GM13976 (cell line): Measurements from ENCODE around the gene CEP152.
"Not testable (repeated sequence)": the region's sequence is repeated elsewhere in the genome, so short reads cannot be mapped to it uniquely, and the experiment has no call there.

ENCODE experiments used
- DNase-seq: peaks from one replicate; pipeline ENCODE4 v3.0.0; 2012; ENCODE audit warnings: low spot score
- CTCF ChIP-seq: IDR thresholded peaks from 2 replicates; pipeline ENCODE4 v1.5.1; 2012; ENCODE audit warnings: borderline replicate concordance, mild to moderate bottlenecking; ENCODE audit not compliant: insufficient read depth; ENCODE audit errors: extremely low read depth, missing control alignments, control extremely low read depth
- in situ Hi-C: fragments of 300-500 bp; cut with MboI; formaldehyde crosslinking; loops from one replicate; pipeline ENCODE4 v1.12.0; 2022; ENCODE audit warnings: low sequenced_read_pairs, mixed read lengths, inconsistent platforms; ENCODE audit not compliant: unreplicated experiment

CEP152 gene

GRCh38 chr15:48794697-48795134, 16.2 kb downstream of the CEP152 start:
- DNase-seq = peak; percentile 59
- in situ Hi-C loops = no loop called here
- TF ChIP-seq CTCF = no peak

GRCh38 chr15:48792408-48792807, 18.5 kb downstream of the CEP152 start:
- no peak for DNase-seq
- no peak for TF ChIP-seq CTCF
- in situ Hi-C loops = no loop called here

GRCh38 chr15:48790466-48791115, 20.3 kb downstream of the CEP152 start:
- DNase-seq, in situ Hi-C loops: not testable (repeated sequence)

GRCh38 chr15:48785712-48786111, 25.2 kb downstream of the CEP152 start:
- DNase-seq = no peak
- in situ Hi-C loops = no loop called here
- TF ChIP-seq CTCF = no peak

GRCh38 chr15:48785195-48785594, 25.7 kb downstream of the CEP152 start:
- in situ Hi-C loops = no loop called here
- no peak for DNase-seq
- TF ChIP-seq CTCF = no peak

- DNase-seq = no peak
- no peak for TF ChIP-seq CTCF
- in situ Hi-C loops = no loop called here
Measured at GRCh38 chr15:48784756-48785155, 26.1 kb downstream of the CEP152 start.

GRCh38 chr15:48782911-48783310, 28.0 kb downstream of the CEP152 start:
- in situ Hi-C loops = no loop called here
- no peak for DNase-seq
- TF ChIP-seq CTCF = no peak
